HTR-8/SVneo (cell line): ENCODE data around the gene ACOD1.
"Not testable (repeated sequence)": the region's sequence is repeated elsewhere in the genome, so short reads cannot be mapped to it uniquely, and the experiment has no call there.

ENCODE experiments used
- DNase-seq: peaks from one replicate; pipeline ENCODE4 v3.0.0; 2011; ENCODE audit warnings: low spot score, mixed read lengths; ENCODE audit not compliant: insufficient read length
- FAIRE-seq: peaks from 2 replicates; lab custom pipeline; 2011; peaks lifted over from hg19 to GRCh38; lab: Jason Lieb, UNC

Gene ACOD1

GRCh38 chr13:76948149-76948548 is at the start of gene ACOD1:
Gene ACOD1, plus strand, starts transcription at chr13:76948511. Its CDS starts 48 bp downstream, at chr13:76948559.
- DNase-seq = no peak
- FAIRE-seq = no peak

- FAIRE-seq, DNase-seq: not testable (repeated sequence)
These were observed 49.2 kb upstream of the ACOD1 start for GRCh38 chr13:76899066-76899465.

- FAIRE-seq = no peak
- no peak for DNase-seq
These were observed 44.7 kb upstream of the ACOD1 start for GRCh38 chr13:76903544-76904162.

GRCh38 chr13:76904507-76904906 is 43.8 kb upstream of the ACOD1 start:
- no peak for FAIRE-seq
- DNase-seq = no peak

GRCh38 chr13:76912476-76912875 is 35.8 kb upstream of the ACOD1 start:
- no peak for DNase-seq
- FAIRE-seq = no peak

GRCh38 chr13:76913898-76914297 is 34.4 kb upstream of the ACOD1 start:
- FAIRE-seq (no peak), DNase-seq (no peak)

- no peak for FAIRE-seq
- no peak for DNase-seq
These were observed 31.2 kb upstream of the ACOD1 start for GRCh38 chr13:76917095-76917494.

GRCh38 chr13:76917755-76918481 is 30.4 kb upstream of the ACOD1 start:
- not testable (repeated sequence) for FAIRE-seq

GRCh38 chr13:76921516-76921915 is 26.8 kb upstream of the ACOD1 start:
- DNase-seq (no peak), FAIRE-seq (no peak)

More at GRCh38 chr13:76917755-76918481, 30.4 kb upstream of the ACOD1 start:
- not testable (repeated sequence) for DNase-seq

GRCh38 chr13:76925115-76925514 is 23.2 kb upstream of the ACOD1 start:
- FAIRE-seq = no peak
- no peak for DNase-seq

- no peak for DNase-seq
- no peak for FAIRE-seq
These were observed 20.4 kb upstream of the ACOD1 start for GRCh38 chr13:76927955-76928354.

GRCh38 chr13:76928456-76928855 is 19.9 kb upstream of the ACOD1 start:
- no peak for DNase-seq
- FAIRE-seq = no peak

GRCh38 chr13:76929320-76929719 is 19.0 kb upstream of the ACOD1 start:
- FAIRE-seq (no peak), DNase-seq (no peak)

GRCh38 chr13:76929851-76930374 is 18.4 kb upstream of the ACOD1 start:
- no peak for FAIRE-seq
- no peak for DNase-seq

- FAIRE-seq = no peak
- DNase-seq = no peak
These were observed 16.2 kb upstream of the ACOD1 start for GRCh38 chr13:76932076-76932475.

GRCh38 chr13:76934671-76935070 is 13.6 kb upstream of the ACOD1 start:
- no peak for FAIRE-seq
- no peak for DNase-seq

GRCh38 chr13:76936763-76937162 is 11.5 kb upstream of the ACOD1 start:
- FAIRE-seq (no peak), DNase-seq (no peak)

- DNase-seq (peak; percentile 48), FAIRE-seq (no peak)
These were observed 11.0 kb upstream of the ACOD1 start for GRCh38 chr13:76937281-76937820.

GRCh38 chr13:76939215-76939614 is 9.1 kb upstream of the ACOD1 start:
- FAIRE-seq = no peak
- no peak for DNase-seq

- no peak for DNase-seq
- FAIRE-seq = no peak
These were observed 5.9 kb upstream of the ACOD1 start for GRCh38 chr13:76942363-76942762.

GRCh38 chr13:76943646-76944045 is 4.7 kb upstream of the ACOD1 start:
- DNase-seq (no peak), FAIRE-seq (no peak)
